ENCODE measurements around the gene AFAP1L2.

Gene AFAP1L2

GRCh38 chr10:114412907-114413797 is 8.8 kb upstream of the AFAP1L2 start:
- no peak for TF ChIP-seq CTCF (conservative IDR thresholded peaks at IDR 0.05; ENCODE audit: low read depth)
- DNase-seq (ENCODE audit: low spot score) = peak; percentile 91
- ChIA-PET CTCF (interaction anchor here (0.6 to 1.4 kb wide), 4 partner anchors 13 to 141 kb away, joined by 3 to 4 read pairs (median 4); no protein-coding TSS in a partner anchor), POLR2A (ENCODE audit: low non-redundant PET) (interaction anchor here (0.5 kb wide), 1 partner anchor 9 kb away, joined by 5 read pairs; the partner anchor contains the start of gene AFAP1L2)
- peak overlapping the region; percentile 85 for H3K27ac ChIP-seq

- CTCF ChIA-PET = interaction anchor here (0.6 kb wide), 1 partner anchor 253 kb away, joined by 3 read pairs; no protein-coding TSS in a partner anchor
- H3K27ac ChIP-seq = no peak overlapping the region
Measured at GRCh38 chr10:114408968-114409444, 4.7 kb upstream of the AFAP1L2 start.

GRCh38 chr10:114408112-114408967 is 4.0 kb upstream of the AFAP1L2 start:
- no peak for TF ChIP-seq CTCF (conservative IDR thresholded peaks at IDR 0.05; ENCODE audit: low read depth)
- CTCF ChIA-PET = interaction anchor here (0.6 to 0.7 kb wide), 2 partner anchors 30 to 254 kb away, joined by 3 read pairs; no protein-coding TSS in a partner anchor
- no peak for DNase-seq (ENCODE audit: low spot score)
- POLR2A ChIA-PET (ENCODE audit: low non-redundant PET) = no interaction called here
- 0 out of 2 replicates have a peak overlapping the region, but pooled peaks have one; percentile 1 for H3K27ac ChIP-seq

More at GRCh38 chr10:114408968-114409444, 4.7 kb upstream of the AFAP1L2 start:
- TF ChIP-seq CTCF (conservative IDR thresholded peaks at IDR 0.05; ENCODE audit: low read depth) = no peak
- POLR2A ChIA-PET (ENCODE audit: low non-redundant PET) = no interaction called here
- DNase-seq (ENCODE audit: low spot score) = no peak

- POLR2A ChIA-PET (ENCODE audit: low non-redundant PET) = no interaction called here
- no peak for TF ChIP-seq CTCF (conservative IDR thresholded peaks at IDR 0.05; ENCODE audit: low read depth)
- H3K27ac ChIP-seq = no peak overlapping the region
- no peak for DNase-seq (ENCODE audit: low spot score)
- CTCF ChIA-PET = interaction anchor here (0.6 kb wide), 1 partner anchor 32 kb away, joined by 3 read pairs; no protein-coding TSS in a partner anchor
Measured at GRCh38 chr10:114406455-114406854, 2.2 kb upstream of the AFAP1L2 start.

GRCh38 chr10:114405011-114405350 is 679 bp upstream of the AFAP1L2 start:
- POLR2A ChIA-PET (ENCODE audit: low non-redundant PET) = no interaction called here
- peak overlapping the region; percentile 71 for H3K27ac ChIP-seq
- TF ChIP-seq CTCF (conservative IDR thresholded peaks at IDR 0.05; ENCODE audit: low read depth) = no peak
- CTCF ChIA-PET = interaction anchor here (0.7 to 2.8 kb wide), 4 partner anchors 10 to 101 kb away, joined by 3 to 18 read pairs (median 3); no protein-coding TSS in a partner anchor
- peak; percentile 49 for DNase-seq (ENCODE audit: low spot score)
